ENCODE results near the gene ZBTB16.

ZBTB16 gene

GRCh38 chr11:114081641-114082414 lies 22.3 kb downstream of the ZBTB16 start:
- Mint-ChIP-seq H3K4me1 (ENCODE audit: low read depth) (peaks cover 36% of the 10 kb centered on the region), H3K27ac (no peak overlapping the region), H3K27me3 (no peaks in the 10 kb centered on the region), H3K4me3 (no peak overlapping the region), H3K9me3 (ENCODE audit: low read depth) (no peaks in the 10 kb centered on the region), H3K36me3 (no peaks in the 10 kb centered on the region)

GRCh38 chr11:114082415-114082748 lies 22.9 kb downstream of the ZBTB16 start:
- Mint-ChIP-seq H3K27ac (no peak overlapping the region), H3K36me3 (no peaks in the 10 kb centered on the region), H3K4me3 (no peak overlapping the region), H3K9me3 (ENCODE audit: low read depth) (no peaks in the 10 kb centered on the region), H3K4me1 (ENCODE audit: low read depth) (peaks cover 36% of the 10 kb centered on the region), H3K27me3 (no peaks in the 10 kb centered on the region)

GRCh38 chr11:114082767-114083181 lies 23.3 kb downstream of the ZBTB16 start:
- H3K36me3 Mint-ChIP-seq: no peaks in the 10 kb centered on the region
- H3K4me3 Mint-ChIP-seq: no peak overlapping the region
- H3K4me1 Mint-ChIP-seq (ENCODE audit: low read depth): peaks cover 33% of the 10 kb centered on the region
- H3K27me3 Mint-ChIP-seq: no peaks in the 10 kb centered on the region
- no peak overlapping the region for H3K27ac Mint-ChIP-seq
- no peaks in the 10 kb centered on the region for H3K9me3 Mint-ChIP-seq (ENCODE audit: low read depth)

- Mint-ChIP-seq H3K27ac (no peak overlapping the region), H3K4me3 (no peak overlapping the region), H3K9me3 (ENCODE audit: low read depth) (no peaks in the 10 kb centered on the region), H3K4me1 (ENCODE audit: low read depth) (peaks cover 25% of the 10 kb centered on the region), H3K27me3 (no peaks in the 10 kb centered on the region), H3K36me3 (no peaks in the 10 kb centered on the region)
These were observed 24.1 kb downstream of the ZBTB16 start for GRCh38 chr11:114083391-114084252.

GRCh38 chr11:114084414-114084813 lies 24.9 kb downstream of the ZBTB16 start:
- no peaks in the 10 kb centered on the region for H3K27me3 Mint-ChIP-seq
- H3K4me3 Mint-ChIP-seq: no peak overlapping the region
- no peaks in the 10 kb centered on the region for H3K9me3 Mint-ChIP-seq (ENCODE audit: low read depth)
- peaks cover 23% of the 10 kb centered on the region for H3K4me1 Mint-ChIP-seq (ENCODE audit: low read depth)
- H3K36me3 Mint-ChIP-seq: peaks cover 2% of the 10 kb centered on the region
- no peak overlapping the region for H3K27ac Mint-ChIP-seq

GRCh38 chr11:114085965-114086793 lies 26.7 kb downstream of the ZBTB16 start:
- Mint-ChIP-seq H3K9me3 (ENCODE audit: low read depth) (no peaks in the 10 kb centered on the region), H3K4me1 (ENCODE audit: low read depth) (peaks cover 16% of the 10 kb centered on the region), H3K27ac (no peak overlapping the region), H3K27me3 (no peaks in the 10 kb centered on the region), H3K4me3 (no peak overlapping the region), H3K36me3 (peaks cover 2% of the 10 kb centered on the region)

- H3K4me3 Mint-ChIP-seq: no peak overlapping the region
- peaks cover 12% of the 10 kb centered on the region for H3K4me1 Mint-ChIP-seq (ENCODE audit: low read depth)
- H3K27ac Mint-ChIP-seq: no peak overlapping the region
- peaks cover 2% of the 10 kb centered on the region for H3K36me3 Mint-ChIP-seq
- no peaks in the 10 kb centered on the region for H3K27me3 Mint-ChIP-seq
- H3K9me3 Mint-ChIP-seq (ENCODE audit: low read depth): no peaks in the 10 kb centered on the region
These were observed 27.5 kb downstream of the ZBTB16 start for GRCh38 chr11:114087025-114087424.

- Mint-ChIP-seq H3K4me3 (no peak overlapping the region), H3K27me3 (no peaks in the 10 kb centered on the region), H3K9me3 (ENCODE audit: low read depth) (no peaks in the 10 kb centered on the region), H3K36me3 (peaks cover 2% of the 10 kb centered on the region), H3K4me1 (ENCODE audit: low read depth) (peaks cover 12% of the 10 kb centered on the region), H3K27ac (no peak overlapping the region)
These were observed 28.7 kb downstream of the ZBTB16 start for GRCh38 chr11:114088216-114088615.

GRCh38 chr11:114088836-114089235 lies 29.3 kb downstream of the ZBTB16 start:
- Mint-ChIP-seq H3K4me1 (ENCODE audit: low read depth) (peaks cover 10% of the 10 kb centered on the region), H3K27ac (no peak overlapping the region), H3K4me3 (no peak overlapping the region), H3K9me3 (ENCODE audit: low read depth) (no peaks in the 10 kb centered on the region), H3K27me3 (no peaks in the 10 kb centered on the region), H3K36me3 (peaks cover 2% of the 10 kb centered on the region)

GRCh38 chr11:114089748-114090147 lies 30.2 kb downstream of the ZBTB16 start:
- peaks cover 8% of the 10 kb centered on the region for H3K4me1 Mint-ChIP-seq (ENCODE audit: low read depth)
- H3K27ac Mint-ChIP-seq: no peak overlapping the region
- H3K9me3 Mint-ChIP-seq (ENCODE audit: low read depth): no peaks in the 10 kb centered on the region
- peaks cover 2% of the 10 kb centered on the region for H3K36me3 Mint-ChIP-seq
- no peak overlapping the region for H3K4me3 Mint-ChIP-seq
- no peaks in the 10 kb centered on the region for H3K27me3 Mint-ChIP-seq

GRCh38 chr11:114090225-114090910 lies 30.9 kb downstream of the ZBTB16 start:
- Mint-ChIP-seq H3K4me1 (ENCODE audit: low read depth) (peaks cover 8% of the 10 kb centered on the region), H3K36me3 (peaks cover 2% of the 10 kb centered on the region), H3K27ac (no peak overlapping the region), H3K27me3 (no peaks in the 10 kb centered on the region), H3K9me3 (ENCODE audit: low read depth) (no peaks in the 10 kb centered on the region), H3K4me3 (no peak overlapping the region)

GRCh38 chr11:114090976-114091375 lies 31.5 kb downstream of the ZBTB16 start:
- no peaks in the 10 kb centered on the region for H3K9me3 Mint-ChIP-seq (ENCODE audit: low read depth)
- H3K4me1 Mint-ChIP-seq (ENCODE audit: low read depth): peaks cover 8% of the 10 kb centered on the region
- H3K4me3 Mint-ChIP-seq: no peak overlapping the region
- H3K36me3 Mint-ChIP-seq: peaks cover 2% of the 10 kb centered on the region
- H3K27me3 Mint-ChIP-seq: no peaks in the 10 kb centered on the region
- H3K27ac Mint-ChIP-seq: no peak overlapping the region

- Mint-ChIP-seq H3K36me3 (peaks cover 2% of the 10 kb centered on the region), H3K9me3 (ENCODE audit: low read depth) (no peaks in the 10 kb centered on the region), H3K4me3 (no peak overlapping the region), H3K4me1 (ENCODE audit: low read depth) (peaks cover 8% of the 10 kb centered on the region), H3K27me3 (no peaks in the 10 kb centered on the region), H3K27ac (no peak overlapping the region)
These were observed 32.2 kb downstream of the ZBTB16 start for GRCh38 chr11:114091516-114092397.

GRCh38 chr11:114092478-114092877 lies 33.0 kb downstream of the ZBTB16 start:
- Mint-ChIP-seq H3K4me3 (no peak overlapping the region), H3K27ac (no peak overlapping the region), H3K9me3 (ENCODE audit: low read depth) (no peaks in the 10 kb centered on the region)

More at GRCh38 chr11:114092478-114092877, 33.0 kb downstream of the ZBTB16 start:
- H3K4me1 Mint-ChIP-seq (ENCODE audit: low read depth): peaks cover 1% of the 10 kb centered on the region
- H3K36me3 Mint-ChIP-seq: peaks cover 2% of the 10 kb centered on the region
- H3K27me3 Mint-ChIP-seq: no peaks in the 10 kb centered on the region
